Lower leg skin (tissue), 3 donors: ENCODE measurements around the gene CFAP92.

Source experiments
- CTCF ChIP-seq, 3 donors: fragments of 450-650 bp; IDR thresholded peaks; one replicate each; pipeline ENCODE4 v1.5.1; 2016; ENCODE audit warnings: antibody characterized with exemption in 3 of 3, mild to moderate bottlenecking in 3 of 3, moderate library complexity in 2 of 3
- POLR2A ChIP-seq, 2 donors: fragments of 450-650 bp; IDR thresholded peaks; one replicate each; pipeline ENCODE4 v1.6.1; 2016 to 2017; ENCODE audit warnings: antibody characterized with exemption in 2 of 2, mild to moderate bottlenecking in 1 of 2, moderate library complexity in 1 of 2

DNA sequence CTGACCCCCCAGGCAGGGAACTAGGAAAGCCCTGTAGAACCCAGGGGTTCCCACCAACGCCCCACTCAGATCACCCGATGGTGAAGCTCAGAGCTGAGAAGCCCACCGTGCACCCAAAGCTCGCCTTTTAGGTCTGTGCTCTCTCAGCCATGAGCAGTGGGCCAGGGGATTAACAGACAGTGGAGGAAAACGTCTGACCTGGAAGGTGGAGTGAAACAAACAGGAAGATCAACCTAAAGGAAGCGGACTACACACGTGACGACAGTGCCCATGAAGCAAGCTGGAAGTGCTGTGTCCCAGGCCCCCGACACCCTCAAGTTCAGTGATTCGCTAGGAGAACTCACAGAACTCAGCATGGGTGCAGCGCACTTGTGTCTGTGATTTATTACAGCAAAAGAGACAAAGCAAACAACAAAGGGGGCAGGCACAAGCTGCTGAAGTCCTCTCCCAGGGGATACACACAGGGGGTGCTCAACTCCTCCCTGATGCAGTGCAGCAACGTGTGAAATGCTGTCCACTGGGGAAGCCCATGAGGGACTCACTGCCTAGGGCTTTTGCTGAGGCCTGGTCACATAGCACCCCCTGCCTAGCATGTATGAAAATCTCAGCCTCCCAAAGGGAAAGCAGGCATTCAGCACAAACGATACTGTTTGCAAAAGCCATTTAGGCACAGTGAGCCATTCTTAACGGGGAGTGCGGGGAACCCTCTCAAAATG is 43.5 kb downstream of the CFAP92 start:
- TF ChIP-seq CTCF (IDR thresholded peaks at IDR 0.05) (no peak), POLR2A (IDR thresholded peaks at IDR 0.05) (no peak)
